PC-3 (cell line): Measurements from ENCODE around the gene CRYGN. TPM values are rescaled to one million over a fixed set of nuclear protein-coding genes. Genes with fewer than 3 reads are reported as not detected.

Source experiments
- ATAC-seq: fragments of 200-7000 bp; cut with Tn5 transposase; 2 replicates; pipeline ENCODE4 v1.9.1; 2020; ENCODE audit warnings: mild to moderate bottlenecking, moderate library complexity
- BruUV-seq: library from RNA; stranded (reverse); fragments of 400-500 nt; replicated peaks from 2 replicates; lab custom pipeline; 2021; lab: Mats Ljungman, UMichigan
- CTCF ChIA-PET: fragments of 300-600 bp; sonication (Branson Sonifier 250); formaldehyde crosslinking; loops from one replicate; lab custom pipeline; 2022; ENCODE audit warnings: antibody characterized with exemption; lab: Charles Lee
- POLR2A ChIA-PET: fragments of 300-600 bp; sonication (Branson Sonifier 250); formaldehyde crosslinking; loops from one replicate; lab custom pipeline; 2022; ENCODE audit warnings: antibody characterized with exemption; ENCODE audit not compliant: unreplicated experiment; lab: Charles Lee
- DNase-seq: peaks from one replicate; pipeline ENCODE4 v3.0.0-alpha.2; 2015
- H2AFZ ChIP-seq: fragments of 300-600 bp; sonication (generic); 2 replicates; pipeline ENCODE4 v1.6.0; 2016; ENCODE audit warnings: antibody characterized with exemption, low read length
- H3F3A ChIP-seq: fragments of 300-600 bp; sonication (generic); one replicate; pipeline ENCODE4 v1.6.0; 2017; ENCODE audit warnings: antibody characterized with exemption, low read length, control low read depth, mild to moderate bottlenecking; ENCODE audit not compliant: unreplicated experiment
- H3K27ac ChIP-seq: fragments of 300-600 bp; sonication (generic); 2 replicates; pipeline ENCODE4 v1.5.1; 2016; ENCODE audit warnings: mild to moderate bottlenecking, low read length
- H3K27me3 ChIP-seq: fragments of 300-600 bp; sonication (generic); 2 replicates; pipeline ENCODE4 v1.6.1; 2016; ENCODE audit warnings: low read length, mixed read lengths
- H3K36me3 ChIP-seq: fragments of 300-600 bp; sonication (generic); 2 replicates; pipeline ENCODE4 v1.6.1; 2016; ENCODE audit warnings: low read depth, mixed run types, low read length, mixed read lengths
- H3K4me1 ChIP-seq: fragments of 300-600 bp; sonication (generic); 2 replicates; pipeline ENCODE4 v1.5.1; 2016; ENCODE audit warnings: low read length; ENCODE audit not compliant: insufficient read depth
- H3K4me2 ChIP-seq: fragments of 300-600 bp; sonication (generic); 2 replicates; pipeline ENCODE4 v1.6.0; 2016; ENCODE audit warnings: low read length
- H3K4me3 ChIP-seq: fragments of 300-600 bp; sonication (generic); 2 replicates; pipeline ENCODE4 v1.5.1; 2016; ENCODE audit warnings: mild to moderate bottlenecking, low read length, mixed read lengths
- H3K79me2 ChIP-seq: fragments of 300-600 bp; sonication (generic); 2 replicates; pipeline ENCODE4 v1.6.1; 2017; ENCODE audit warnings: low read length, mixed read lengths
- H3K9ac ChIP-seq: fragments of 300-600 bp; sonication (generic); 2 replicates; pipeline ENCODE4 v1.6.0; 2016; ENCODE audit warnings: mild to moderate bottlenecking, low read length
- H3K9me2 ChIP-seq: fragments of 300-600 bp; sonication (generic); replicated peaks from 2 replicates; pipeline ENCODE4 v1.6.1; 2016; ENCODE audit warnings: mixed run types, low read length, mixed read lengths
- H3K9me3 ChIP-seq: fragments of 300-600 bp; sonication (generic); 2 replicates; pipeline ENCODE4 v1.6.1; 2016; ENCODE audit warnings: low read length, mixed read lengths
- H4K20me1 ChIP-seq: fragments of 300-600 bp; sonication (generic); 2 replicates; pipeline ENCODE4 v1.6.1; 2016; ENCODE audit warnings: low read length, mixed read lengths
- CTCF ChIP-seq: fragments of 300-600 bp; sonication (generic); conservative IDR thresholded peaks from 2 replicates; pipeline ENCODE4 v1.5.1; 2017; ENCODE audit warnings: antibody characterized with exemption, low read depth, mild to moderate bottlenecking, low read length
- EZH2 ChIP-seq: fragments of 300-600 bp; sonication (generic); IDR thresholded peaks from one replicate; pipeline ENCODE4 v1.6.1; 2017; ENCODE audit warnings: antibody characterized with exemption, mild to moderate bottlenecking, low read length; ENCODE audit not compliant: unreplicated experiment
- EZH2phosphoT487 ChIP-seq: fragments of 300-600 bp; sonication (generic); IDR thresholded peaks from 2 replicates; pipeline ENCODE4 v1.6.1; 2018; ENCODE audit warnings: mild to moderate bottlenecking, antibody characterized with exemption, low read length, borderline replicate concordance
- intact Hi-C: fragments of 100-400 bp; cut with micrococcal nuclease; formaldehyde crosslinking; loops from 2 replicates; pipeline ENCODE4 v1.9.0; 2023
- total RNA-seq: library from RNA; depleted of rRNA; stranded (reverse); fragments of >200 nt; gene quantifications from 2 replicates; pipeline ENCODE4 v1.2.3, GENCODE V29; 2014

Gene CRYGN
- total RNA-seq, 1 experiment from 2014 or later, result 0.11 TPM

GRCh38 chr7:151438864-151439601, 908 bp downstream of the CRYGN start:
- Histone ChIP-seq H3K36me3 (no peaks in the 10 kb centered on the region), H3F3A (no peaks in the 10 kb centered on the region), H3K9me3 (no peaks in the 10 kb centered on the region), H3K9ac (no peak overlapping the region), H3K4me3 (no peak overlapping the region), H2AFZ (no peak overlapping the region), H3K4me2 (no peak overlapping the region), H3K4me1 (no peaks in the 10 kb centered on the region), H3K27ac (no peak overlapping the region), H3K27me3 (peaks cover 18% of the 10 kb centered on the region), H3K9me2 (no peaks in the 10 kb centered on the region), H4K20me1 (no peaks in the 10 kb centered on the region), H3K79me2 (no peaks in the 10 kb centered on the region)
- ChIA-PET CTCF (no interaction called here), POLR2A (no interaction called here)
- no peak for TF ChIP-seq EZH2
- TF ChIP-seq CTCF, result no peak
- TF ChIP-seq EZH2phosphoT487, result no peak
- intact Hi-C loops, result no loop called here
- ATAC-seq, result no peak
- BruUV-seq, result no TSS peak
- DNase-seq, result no peak

- CTCF ChIA-PET, result no interaction called here
These were observed 1.9 kb downstream of the CRYGN start for GRCh38 chr7:151437866-151438516.

More at GRCh38 chr7:151437866-151438516, 1.9 kb downstream of the CRYGN start:
- no peaks in the 10 kb centered on the region for H4K20me1 ChIP-seq
- BruUV-seq, result no TSS peak
- TF ChIP-seq EZH2phosphoT487 (no peak), EZH2 (no peak), CTCF (no peak)
- intact Hi-C loops, result no loop called here
- peaks cover 18% of the 10 kb centered on the region for H3K27me3 ChIP-seq
- H3K36me3 ChIP-seq, result no peaks in the 10 kb centered on the region
- no peaks in the 10 kb centered on the region for H3K79me2 ChIP-seq
- H3K4me2 ChIP-seq, result no peak overlapping the region
- H3K4me3 ChIP-seq, result no peak overlapping the region
- DNase-seq (no peak), ATAC-seq (no peak)
- no peak overlapping the region for H2AFZ ChIP-seq
- H3K4me1 ChIP-seq, result no peaks in the 10 kb centered on the region
- H3K27ac ChIP-seq, result no peak overlapping the region
- H3F3A ChIP-seq, result no peaks in the 10 kb centered on the region
- no peaks in the 10 kb centered on the region for H3K9me3 ChIP-seq
- H3K9ac ChIP-seq, result no peak overlapping the region
- POLR2A ChIA-PET, result no interaction called here
- H3K9me2 ChIP-seq, result no peaks in the 10 kb centered on the region
